Measurements from ENCODE around the gene ZNF337. TPM values are rescaled to one million over a fixed set of nuclear protein-coding genes. Genes with fewer than 3 reads are reported as not detected.
A peak's percentile ranks its signal among the peaks of the same experiment; 100 is the strongest.
"Not testable (repeated sequence)": the region's sequence is repeated elsewhere in the genome, so short reads cannot be mapped to it uniquely, and the experiment has no call there.

Gene ZNF337
- total RNA-seq, 1 donor from 2014 or later, result 18.8 TPM

- DNase-seq (ENCODE audit: low read depth, low spot score), result no peak
- Mint-ChIP-seq H3K9me3 (peaks cover 13% of the 10 kb centered on the region), H3K4me3 (no peak overlapping the region), H3K4me1 (no peaks in the 10 kb centered on the region), H3K36me3 (ENCODE audit: low read depth) (peaks cover 31% of the 10 kb centered on the region), H3K27me3 (ENCODE audit: low read depth) (no peaks in the 10 kb centered on the region), H3K27ac (ENCODE audit: unreplicated experiment) (no peak overlapping the region)
- no peak for TF ChIP-seq CTCF (conservative IDR thresholded peaks at IDR 0.05)
These were observed 59.4 kb downstream of the ZNF337 start for GRCh38 chr20:25637247-25637646.

- TF ChIP-seq CTCF (conservative IDR thresholded peaks at IDR 0.05), result no peak
- no peak overlapping the region for H3K4me3 Mint-ChIP-seq
- no peaks in the 10 kb centered on the region for H3K4me1 Mint-ChIP-seq
- peaks cover 15% of the 10 kb centered on the region for H3K9me3 Mint-ChIP-seq
- DNase-seq (ENCODE audit: low read depth, low spot score), result no peak
- H3K36me3 Mint-ChIP-seq (ENCODE audit: low read depth), result peaks cover 34% of the 10 kb centered on the region
- no peak overlapping the region for H3K27ac Mint-ChIP-seq (ENCODE audit: unreplicated experiment)
- no peaks in the 10 kb centered on the region for H3K27me3 Mint-ChIP-seq (ENCODE audit: low read depth)
These were observed 63.5 kb downstream of the ZNF337 start for GRCh38 chr20:25632940-25633790.

GRCh38 chr20:25630615-25631014, 66.0 kb downstream of the ZNF337 start:
- H3K4me3 Mint-ChIP-seq, result not testable (repeated sequence)

GRCh38 chr20:25629816-25630499, 66.7 kb downstream of the ZNF337 start:
- Mint-ChIP-seq H3K9me3 (peaks cover 11% of the 10 kb centered on the region), H3K27ac (ENCODE audit: unreplicated experiment) (no peak overlapping the region), H3K36me3 (ENCODE audit: low read depth) (peaks cover 18% of the 10 kb centered on the region), H3K4me3 (no peak overlapping the region), H3K4me1 (no peaks in the 10 kb centered on the region), H3K27me3 (ENCODE audit: low read depth) (no peaks in the 10 kb centered on the region)
- DNase-seq (ENCODE audit: low read depth, low spot score), result no peak
- TF ChIP-seq CTCF (conservative IDR thresholded peaks at IDR 0.05), result no peak

More at GRCh38 chr20:25630615-25631014, 66.0 kb downstream of the ZNF337 start:
- H3K27me3 Mint-ChIP-seq (ENCODE audit: low read depth); H3K4me1 Mint-ChIP-seq; H3K27ac Mint-ChIP-seq (ENCODE audit: unreplicated experiment); DNase-seq (ENCODE audit: low read depth, low spot score): not testable (repeated sequence)
- Mint-ChIP-seq H3K9me3 (peaks cover 11% of the 10 kb centered on the region), H3K36me3 (ENCODE audit: low read depth) (peaks cover 23% of the 10 kb centered on the region)

- H3K4me1 Mint-ChIP-seq, result peaks cover 22% of the 10 kb centered on the region
- H3K27ac Mint-ChIP-seq (ENCODE audit: unreplicated experiment), result no peak overlapping the region
- DNase-seq (ENCODE audit: low read depth, low spot score), result no peak
- H3K27me3 Mint-ChIP-seq (ENCODE audit: low read depth), result no peaks in the 10 kb centered on the region
- H3K4me3 Mint-ChIP-seq, result peak overlapping the region; percentile 2
- peaks cover 16% of the 10 kb centered on the region for H3K36me3 Mint-ChIP-seq (ENCODE audit: low read depth)
- H3K9me3 Mint-ChIP-seq, result peaks cover 5% of the 10 kb centered on the region
- TF ChIP-seq CTCF (conservative IDR thresholded peaks at IDR 0.05), result no peak
These were observed 69.9 kb downstream of the ZNF337 start for GRCh38 chr20:25626779-25627178.

GRCh38 chr20:25624500-25624939, 72.1 kb downstream of the ZNF337 start:
- DNase-seq (ENCODE audit: low read depth, low spot score), result no peak
- no peak for TF ChIP-seq CTCF (conservative IDR thresholded peaks at IDR 0.05)
- no peaks in the 10 kb centered on the region for H3K27me3 Mint-ChIP-seq (ENCODE audit: low read depth)
- peaks cover 5% of the 10 kb centered on the region for H3K9me3 Mint-ChIP-seq
- peak overlapping the region; percentile 94 for H3K4me3 Mint-ChIP-seq
- peak overlapping the region; percentile 98 for H3K27ac Mint-ChIP-seq (ENCODE audit: unreplicated experiment)
- peaks cover 27% of the 10 kb centered on the region for H3K4me1 Mint-ChIP-seq
- H3K36me3 Mint-ChIP-seq (ENCODE audit: low read depth), result peaks cover 12% of the 10 kb centered on the region
